Suprapubic skin (tissue), 3 donors: ENCODE results near the gene L2HGDH.

Experiments
- POLR2AphosphoS5 ChIP-seq, 3 donors: sonication (generic); formaldehyde crosslinking; IDR thresholded peaks; one replicate each; pipeline ENCODE4 v1.6.1; 2017; ENCODE audit warnings: antibody characterized with exemption in 3 of 3
- TF ChIP-seq, protein P1 (sequence below), 2 donors: fragments of 200-600 bp in 1 of 2; fragments of 450-650 bp in 1 of 2; sonication (generic) in 1 of 2; IDR thresholded peaks; one replicate each; pipeline ENCODE4 v1.5.1; 2016 to 2019; ENCODE audit warnings: antibody characterized with exemption in 2 of 2, mild to moderate bottlenecking in 1 of 2, moderate library complexity in 1 of 2

DNA sequence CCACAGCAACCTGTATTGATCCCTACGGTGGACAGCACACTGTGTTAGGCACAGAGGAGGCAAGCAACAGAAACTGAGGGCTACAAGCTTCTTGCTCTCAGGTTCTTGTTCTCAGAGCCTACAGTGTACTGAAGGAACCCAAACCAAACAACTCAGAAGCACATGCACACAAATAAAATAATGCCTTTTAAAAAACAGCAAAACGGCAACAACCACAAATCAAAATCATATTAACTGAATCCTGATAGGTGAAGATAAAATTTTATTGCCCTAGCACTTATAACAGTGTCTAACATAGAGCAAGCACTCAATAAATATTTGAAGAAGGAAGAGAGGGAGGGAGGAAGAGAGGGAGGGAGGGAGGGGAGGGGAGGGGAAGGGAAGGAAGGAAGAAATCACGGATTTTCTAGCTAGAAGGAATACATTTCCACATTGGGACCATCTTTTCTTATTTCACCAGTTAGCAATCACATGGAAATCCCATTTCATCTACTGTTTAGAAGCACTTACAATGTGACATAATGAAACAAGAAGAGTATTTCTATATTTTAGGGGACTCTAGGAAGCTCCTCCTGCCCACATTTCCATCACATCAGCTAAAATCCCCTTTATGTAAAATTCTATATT lies 27.3 kb upstream of the L2HGDH start:
- no peak for TF ChIP-seq POLR2AphosphoS5 (IDR thresholded peaks at IDR 0.05)
- TF ChIP-seq, protein P1, sequence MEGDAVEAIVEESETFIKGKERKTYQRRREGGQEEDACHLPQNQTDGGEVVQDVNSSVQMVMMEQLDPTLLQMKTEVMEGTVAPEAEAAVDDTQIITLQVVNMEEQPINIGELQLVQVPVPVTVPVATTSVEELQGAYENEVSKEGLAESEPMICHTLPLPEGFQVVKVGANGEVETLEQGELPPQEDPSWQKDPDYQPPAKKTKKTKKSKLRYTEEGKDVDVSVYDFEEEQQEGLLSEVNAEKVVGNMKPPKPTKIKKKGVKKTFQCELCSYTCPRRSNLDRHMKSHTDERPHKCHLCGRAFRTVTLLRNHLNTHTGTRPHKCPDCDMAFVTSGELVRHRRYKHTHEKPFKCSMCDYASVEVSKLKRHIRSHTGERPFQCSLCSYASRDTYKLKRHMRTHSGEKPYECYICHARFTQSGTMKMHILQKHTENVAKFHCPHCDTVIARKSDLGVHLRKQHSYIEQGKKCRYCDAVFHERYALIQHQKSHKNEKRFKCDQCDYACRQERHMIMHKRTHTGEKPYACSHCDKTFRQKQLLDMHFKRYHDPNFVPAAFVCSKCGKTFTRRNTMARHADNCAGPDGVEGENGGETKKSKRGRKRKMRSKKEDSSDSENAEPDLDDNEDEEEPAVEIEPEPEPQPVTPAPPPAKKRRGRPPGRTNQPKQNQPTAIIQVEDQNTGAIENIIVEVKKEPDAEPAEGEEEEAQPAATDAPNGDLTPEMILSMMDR (IDR thresholded peaks at IDR 0.05) = no peak
